HepG2 (cell line): Measurements from ENCODE around the gene SGIP1. TPM values are rescaled to one million over a fixed set of nuclear protein-coding genes. Genes with fewer than 3 reads are reported as not detected.

Experiments
- ATAC-seq: fragments of 200-7000 bp; cut with Tn5 transposase; 3 replicates; pipeline ENCODE4 v1.9.1; 2020; ENCODE audit warnings: mild to moderate bottlenecking, moderate library complexity
- BruUV-seq: library from RNA; stranded (reverse); fragments of 400-500 nt; replicated peaks from 2 replicates; lab custom pipeline; 2021; lab: Mats Ljungman, UMichigan
- CTCF ChIA-PET: fragments of 300-600 bp; formaldehyde crosslinking; extraction: SDS; loops from one replicate; lab custom pipeline; 2021; ENCODE audit warnings: low total read pairs, inconsistent platforms, low intra/inter-chr PET ratio; lab: Yijun Ruan, JAX
- POLR2A ChIA-PET: fragments of 350-600 bp; sonication (Branson Sonifier 250); formaldehyde crosslinking; loops from one replicate; lab custom pipeline; 2020; ENCODE audit warnings: antibody characterized with exemption, inconsistent platforms; lab: Yijun Ruan, JAX
- DNase-seq: peaks from one replicate; pipeline ENCODE4 v3.0.0-alpha.2; 2015; ENCODE audit warnings: low spot score
- FAIRE-seq: peaks from 3 replicates; lab custom pipeline; 2011; peaks lifted over from hg19 to GRCh38; lab: Jason Lieb, UNC
- H2AFZ ChIP-seq: one replicate; pipeline ENCODE4 v1.6.1; 2011; ENCODE audit warnings: low read length, inconsistent platforms
- H3K27ac ChIP-seq: fragments of 300-600 bp; 3 replicates; pipeline ENCODE4 v1.8.0; 2011; ENCODE audit warnings: mixed run types, mild to moderate bottlenecking, mixed read lengths, low read length, inconsistent platforms; ENCODE audit not compliant: insufficient read depth; ENCODE audit errors: extremely low read length
- H3K27me3 ChIP-seq, 2 experiments: fragments of 200-600 bp in 1 of 2; 2 replicates in 1 of 2; 3 replicates in 1 of 2; pipeline versions ENCODE4 v1.6.0 to v1.8.0; 2011; ENCODE audit warnings: low read length in 2 of 2, mild to moderate bottlenecking in 2 of 2, moderate library complexity in 2 of 2, inconsistent platforms in 1 of 2; ENCODE audit not compliant: insufficient read depth in 2 of 2, control insufficient read depth in 1 of 2
- H3K36me3 ChIP-seq, 2 experiments: fragments of 200-600 bp in 1 of 2; replicated peaks in 1 of 2; 2 replicates in 1 of 2; 3 replicates in 1 of 2; pipeline versions ENCODE4 v1.5.1 to v1.8.0; 2011; ENCODE audit warnings: low read length in 2 of 2, inconsistent platforms in 1 of 2; ENCODE audit not compliant: insufficient read depth in 2 of 2, control insufficient read depth in 1 of 2
- H3K4me1 ChIP-seq: 2 replicates; pipeline ENCODE4 v1.5.1; 2012; ENCODE audit warnings: low read length, inconsistent platforms; ENCODE audit not compliant: insufficient read depth
- H3K4me2 ChIP-seq: 2 replicates; pipeline ENCODE4 v1.6.0; 2011; ENCODE audit warnings: low read depth, low read length, inconsistent platforms
- H3K4me3 ChIP-seq, 3 experiments: fragments of 200-600 bp in 1 of 3; sonication (generic), shearing (Covaris generic) in 1 of 3; replicated peaks in 1 of 3; 2 replicates each; pipeline ENCODE4 v1.5.1; 2011 to 2016; ENCODE audit warnings: low read length in 3 of 3, inconsistent platforms in 2 of 3, low read depth in 2 of 3, mild to moderate bottlenecking in 2 of 3, control low read depth in 1 of 3, mixed read lengths in 1 of 3; ENCODE audit not compliant: insufficient read depth in 1 of 3
- H3K79me2 ChIP-seq: one replicate; pipeline ENCODE4 v1.6.1; 2011; ENCODE audit warnings: low read length, inconsistent platforms; ENCODE audit not compliant: insufficient read depth
- H3K9ac ChIP-seq: 2 replicates; pipeline ENCODE4 v1.6.0; 2011; ENCODE audit warnings: mild to moderate bottlenecking, low read depth, low read length, inconsistent platforms; ENCODE audit not compliant: insufficient read depth
- H3K9me3 ChIP-seq: 2 replicates; pipeline ENCODE4 v1.5.1; 2012; ENCODE audit warnings: mild to moderate bottlenecking, low read length
- H4K20me1 ChIP-seq: 2 replicates; pipeline ENCODE4 v1.6.0; 2011; ENCODE audit warnings: inconsistent platforms, mild to moderate bottlenecking, low read length, moderate library complexity; ENCODE audit not compliant: insufficient read depth
- MAFF ChIP-seq: IDR thresholded peaks from 2 replicates; pipeline ENCODE4 v1.6.1; 2011; ENCODE audit warnings: low read depth, low read length, improper control_type of control experiment
- MAFK ChIP-seq, 2 experiments: IDR thresholded peaks in 1 of 2; conservative IDR thresholded peaks in 1 of 2; 2 replicates each; pipeline ENCODE4 v1.6.1; 2011; ENCODE audit warnings: improper control_type of control experiment in 2 of 2, low read length in 2 of 2
- RAD21 ChIP-seq: fragments of 450-650 bp; formaldehyde crosslinking; IDR thresholded peaks from 2 replicates; pipeline ENCODE4 v1.5.0; 2020; ENCODE audit warnings: mild to moderate bottlenecking
- TBL1XR1 ChIP-seq: fragments of 150-350 bp; IDR thresholded peaks from 2 replicates; pipeline ENCODE4 v1.6.1; 2014; ENCODE audit warnings: borderline replicate concordance, low read length; ENCODE audit not compliant: partially characterized antibody
- WGBS: methylation state at CpG from one replicate; pipeline ENCODE4 v1.1.6; 2017; ENCODE audit warnings: low lambda C conversion rate; 5-methylcytosine and 5-hydroxymethylcytosine counted together
- in situ Hi-C: cut with HindIII; loops from 2 replicates; pipeline ENCODE4 v1.10.0; 2017; ENCODE audit warnings: low pct_unique_long_range_greater_than_20kb; ENCODE audit not compliant: extremely low pct_ligation_motif_present
- intact Hi-C: fragments of 100-400 bp; cut with micrococcal nuclease; formaldehyde crosslinking; loops from one replicate; pipeline ENCODE4 v1.10.0; 2022; ENCODE audit not compliant: unreplicated experiment
- polyA plus RNA-seq, 8 experiments: library from polyadenylated mRNA; depleted of rRNA in 3 of 8; stranded (reverse) in 7 of 8; unstranded in 1 of 8; fragments of >200 nt; fragmentation: Illumina TruSeq in 4 of 8; extraction: Trizol in 4 of 8; gene quantifications; 2 replicates each; pipeline versions ENCODE4 v1.2.1 to v1.2.3, GENCODE V29; 2011 to 2016; ENCODE audit warnings: low read depth in 4 of 8, missing spikeins in 1 of 8, mixed read lengths in 1 of 8; ENCODE audit not compliant: insufficient read depth in 1 of 8
- total RNA-seq, 5 experiments: library from RNA; depleted of rRNA; stranded (reverse); fragments of >200 nt; fragmentation: Illumina TruSeq; extraction: Trizol; gene quantifications; 2 replicates each; pipeline ENCODE4 v1.2.3, GENCODE V29; 2016; ENCODE audit warnings: low read depth in 1 of 5
- TF ChIP-seq, protein P1 (sequence below): sonication (generic); formaldehyde crosslinking; IDR thresholded peaks from 2 replicates; pipeline ENCODE4 v1.5.1; 2020; ENCODE audit warnings: missing genetic modification reagents, mild to moderate bottlenecking, borderline replicate concordance
- TF ChIP-seq, protein P2 (sequence below): sonication (generic); formaldehyde crosslinking; IDR thresholded peaks from 2 replicates; pipeline ENCODE4 v1.5.0; 2020; ENCODE audit warnings: mild to moderate bottlenecking, low read depth, missing genetic modification reagents, borderline replicate concordance

Gene SGIP1
- total and polyA plus RNA-seq, 2 of the 13 experiments (the other 11 are each of a cell fraction or from before 2014, with no cell fraction given) = not detected

GRCh38 chr1:66686406-66686805 is 152.5 kb downstream of the SGIP1 start (continued):
- TF ChIP-seq, protein P1, sequence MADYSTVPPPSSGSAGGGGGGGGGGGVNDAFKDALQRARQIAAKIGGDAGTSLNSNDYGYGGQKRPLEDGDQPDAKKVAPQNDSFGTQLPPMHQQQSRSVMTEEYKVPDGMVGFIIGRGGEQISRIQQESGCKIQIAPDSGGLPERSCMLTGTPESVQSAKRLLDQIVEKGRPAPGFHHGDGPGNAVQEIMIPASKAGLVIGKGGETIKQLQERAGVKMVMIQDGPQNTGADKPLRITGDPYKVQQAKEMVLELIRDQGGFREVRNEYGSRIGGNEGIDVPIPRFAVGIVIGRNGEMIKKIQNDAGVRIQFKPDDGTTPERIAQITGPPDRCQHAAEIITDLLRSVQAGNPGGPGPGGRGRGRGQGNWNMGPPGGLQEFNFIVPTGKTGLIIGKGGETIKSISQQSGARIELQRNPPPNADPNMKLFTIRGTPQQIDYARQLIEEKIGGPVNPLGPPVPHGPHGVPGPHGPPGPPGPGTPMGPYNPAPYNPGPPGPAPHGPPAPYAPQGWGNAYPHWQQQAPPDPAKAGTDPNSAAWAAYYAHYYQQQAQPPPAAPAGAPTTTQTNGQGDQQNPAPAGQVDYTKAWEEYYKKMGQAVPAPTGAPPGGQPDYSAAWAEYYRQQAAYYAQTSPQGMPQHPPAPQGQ (CRISPR knock-in tag) = no peak
- no peak for TF ChIP-seq RAD21
- no peak for TF ChIP-seq TBL1XR1

DNA sequence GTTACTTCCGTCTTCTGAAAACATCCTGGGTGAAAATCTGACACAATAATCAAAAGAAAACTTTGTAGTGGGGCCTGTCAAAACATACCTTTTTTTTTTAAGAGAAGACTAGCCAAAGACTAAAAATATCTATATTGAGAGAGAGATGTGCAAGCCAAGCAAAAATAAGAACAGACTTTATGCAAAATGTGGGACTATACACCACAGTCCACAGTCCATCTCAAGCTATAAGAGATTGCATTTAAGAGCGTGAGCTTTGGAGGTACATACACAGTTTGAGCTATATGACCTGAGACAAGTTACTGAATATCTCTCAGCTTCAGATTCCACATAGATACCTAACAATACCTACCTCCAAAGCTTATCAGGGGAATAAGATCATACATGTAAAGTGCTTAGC is 153.4 kb downstream of the SGIP1 start:
- in situ Hi-C loops (no loop called here), intact Hi-C loops (no loop called here)
- DNase-seq (no peak), FAIRE-seq (no peak), ATAC-seq (no peak)
- H3K36me3 ChIP-seq = no peaks in the 10 kb centered on the region
- H3K4me2 ChIP-seq = no peak overlapping the region
- no peaks in the 10 kb centered on the region for H3K4me1 ChIP-seq
- no peaks in the 10 kb centered on the region for H3K27me3 ChIP-seq
- H2AFZ ChIP-seq = no peak overlapping the region
- CTCF ChIA-PET = no interaction called here
- no peak overlapping the region for H3K9ac ChIP-seq
- 18% methylated on average over 2 of the region's 2 CpGs for WGBS
- H3K79me2 ChIP-seq = no peaks in the 10 kb centered on the region
- TF ChIP-seq MAFF = 0 out of 2 replicates have a peak, but pooled peaks have one; percentile 38
- peak; percentile 16 to 63; a peak in 2 of 4 replicates for TF ChIP-seq MAFK (conservative IDR thresholded peaks at IDR 0.05 in 1 of 2, IDR thresholded peaks at IDR 0.05 in 1 of 2; ENCODE audit: low read length in 2 of 2)
- TF ChIP-seq, protein P2, sequence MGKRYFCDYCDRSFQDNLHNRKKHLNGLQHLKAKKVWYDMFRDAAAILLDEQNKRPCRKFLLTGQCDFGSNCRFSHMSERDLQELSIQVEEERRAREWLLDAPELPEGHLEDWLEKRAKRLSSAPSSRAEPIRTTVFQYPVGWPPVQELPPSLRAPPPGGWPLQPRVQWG (CRISPR knock-in tag) = no peak
- TF ChIP-seq, all 625 proteins: peak for 2
- Histone ChIP-seq H3K4me3 (no peak overlapping the region), H3K9me3 (no peaks in the 10 kb centered on the region), H4K20me1 (no peaks in the 10 kb centered on the region), H3K27ac (no peak overlapping the region)
- POLR2A ChIA-PET = no interaction called here
- no TSS peak for BruUV-seq
